Measurements from ENCODE around the gene ITFG1.

GRCh38 chr16:47320546-47321310 lies 140.1 kb downstream of the ITFG1 start:
- TF ChIP-seq CTCF (conservative IDR thresholded peaks at IDR 0.05; ENCODE audit: low read length) (no peak), EZH2phosphoT487 (IDR thresholded peaks at IDR 0.05; ENCODE audit: borderline replicate concordance) (no peak)

Data from Loucy (cell line).